SU-DHL-6 (cell line): Measurements from ENCODE around the gene SYT8.

Experiments used
- EZH2phosphoT487 ChIP-seq: fragments of 200-600 bp; sonication (generic), shearing (Covaris generic); conservative IDR thresholded peaks from 2 replicates; pipeline ENCODE4 v1.6.1; 2018; ENCODE audit warnings: mild to moderate bottlenecking, antibody characterized with exemption, low read length, moderate library complexity, mixed read lengths
- TF ChIP-seq, protein P1 (sequence below): fragments of 200-600 bp; sonication (generic); IDR thresholded peaks from one replicate; pipeline ENCODE4 v1.5.1; 2017; ENCODE audit warnings: antibody characterized with exemption, mild to moderate bottlenecking, low read length, moderate library complexity; ENCODE audit not compliant: insufficient read depth, poor library complexity, severe bottlenecking

GRCh38 chr11:1834062-1834610 is 654 bp upstream of the SYT8 start:
- TF ChIP-seq EZH2phosphoT487 = no peak
- TF ChIP-seq, protein P1, sequence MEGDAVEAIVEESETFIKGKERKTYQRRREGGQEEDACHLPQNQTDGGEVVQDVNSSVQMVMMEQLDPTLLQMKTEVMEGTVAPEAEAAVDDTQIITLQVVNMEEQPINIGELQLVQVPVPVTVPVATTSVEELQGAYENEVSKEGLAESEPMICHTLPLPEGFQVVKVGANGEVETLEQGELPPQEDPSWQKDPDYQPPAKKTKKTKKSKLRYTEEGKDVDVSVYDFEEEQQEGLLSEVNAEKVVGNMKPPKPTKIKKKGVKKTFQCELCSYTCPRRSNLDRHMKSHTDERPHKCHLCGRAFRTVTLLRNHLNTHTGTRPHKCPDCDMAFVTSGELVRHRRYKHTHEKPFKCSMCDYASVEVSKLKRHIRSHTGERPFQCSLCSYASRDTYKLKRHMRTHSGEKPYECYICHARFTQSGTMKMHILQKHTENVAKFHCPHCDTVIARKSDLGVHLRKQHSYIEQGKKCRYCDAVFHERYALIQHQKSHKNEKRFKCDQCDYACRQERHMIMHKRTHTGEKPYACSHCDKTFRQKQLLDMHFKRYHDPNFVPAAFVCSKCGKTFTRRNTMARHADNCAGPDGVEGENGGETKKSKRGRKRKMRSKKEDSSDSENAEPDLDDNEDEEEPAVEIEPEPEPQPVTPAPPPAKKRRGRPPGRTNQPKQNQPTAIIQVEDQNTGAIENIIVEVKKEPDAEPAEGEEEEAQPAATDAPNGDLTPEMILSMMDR = no peak
